ENCODE measurements around the gene DMAC2. TPM values are rescaled to one million over a fixed set of nuclear protein-coding genes. Genes with fewer than 3 reads are reported as not detected.
"Not testable (repeated sequence)": the region's sequence is repeated elsewhere in the genome, so short reads cannot be mapped to it uniquely, and the experiment has no call there.

DMAC2 gene
- polyA plus RNA-seq (2013, experiment 1 of 2) = 83.4 TPM
- polyA plus RNA-seq (2013, experiment 2 of 2) = 75.7 TPM

- Histone ChIP-seq H3K36me3 (ENCODE audit: control insufficient read depth, insufficient read depth, low read length) (peaks cover 20% of the 10 kb centered on the region), H3K4me3 (ENCODE audit: extremely low read depth, insufficient read depth, low read length, poor library complexity, severe bottlenecking) (peak within 1 kb of the TSS; percentile 74), H3K4me1 (ENCODE audit: control insufficient read depth, insufficient read depth, low read length, poor library complexity, severe bottlenecking) (peaks cover 5% of the 10 kb centered on the region), H3K27ac (ENCODE audit: low read depth, low read length, severe bottlenecking) (peak within 1 kb of the TSS; percentile 95), H3K9me3 (ENCODE audit: control insufficient read depth, low read length) (no peaks in the 10 kb centered on the region)
- WGBS, 2 experiments (ENCODE audit: insufficient coverage in 2 of 2) = 0 to 1% methylated on average over 35 to 36 of the region's 40 CpGs
Observed at GRCh38 chr19:41439441-41440222, at the start of gene DMAC2. Gene DMAC2, minus strand, starts transcription at chr19:41439912. Its CDS starts 13 bp downstream, at chr19:41439899.

DNA sequence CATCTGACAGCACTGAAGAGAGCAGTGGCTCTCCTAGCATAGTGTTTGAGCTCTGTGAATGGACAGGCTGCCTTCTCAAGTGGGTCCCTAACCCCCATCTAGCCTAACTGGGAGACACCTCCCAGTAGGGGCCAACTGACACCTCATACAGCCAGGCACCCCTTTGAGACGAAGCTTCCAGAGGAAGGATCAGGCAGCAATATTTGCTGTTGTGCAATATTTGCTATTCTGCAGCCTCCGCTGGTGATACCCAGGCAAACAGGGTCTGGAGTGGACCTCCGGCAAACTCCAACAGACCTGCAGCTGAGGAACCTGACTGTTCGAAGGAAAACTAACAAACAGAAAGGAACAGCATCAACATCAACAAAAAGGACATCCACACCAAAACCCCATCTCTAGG is 47.2 kb upstream of the DMAC2 start:
- WGBS, 2 experiments (ENCODE audit: insufficient coverage in 2 of 2) = 71% methylated on average over 2 of the region's 4 CpGs; no CpG with 5 or more reads in 1 of the 2 experiments
- not testable (repeated sequence) for H3K4me1 ChIP-seq (ENCODE audit: control insufficient read depth, insufficient read depth, low read length, poor library complexity, severe bottlenecking)

DNA sequence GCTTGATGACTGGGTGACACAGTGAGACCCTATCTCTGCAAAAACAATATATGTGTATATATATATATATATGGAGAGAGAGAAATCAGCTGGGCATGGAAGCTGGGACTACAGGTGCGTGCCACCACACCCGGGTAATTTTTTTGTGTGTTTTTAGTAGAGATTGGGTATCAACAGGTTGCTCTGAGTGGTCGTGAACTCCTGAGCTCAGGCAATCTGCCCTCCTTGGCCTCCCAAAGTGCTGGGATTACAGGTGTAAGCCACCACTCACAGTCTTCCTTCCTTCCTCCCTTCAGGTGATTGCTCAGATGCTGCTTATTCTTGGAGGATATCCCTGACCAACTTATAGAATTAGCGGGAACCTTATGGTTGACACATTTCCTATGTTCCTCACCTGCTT is 45.1 kb upstream of the DMAC2 start:
- Histone ChIP-seq H3K36me3 (ENCODE audit: control insufficient read depth, insufficient read depth, low read length) (no peaks in the 10 kb centered on the region), H3K4me1 (ENCODE audit: control insufficient read depth, insufficient read depth, low read length, poor library complexity, severe bottlenecking) (no peaks in the 10 kb centered on the region), H3K4me3 (ENCODE audit: extremely low read depth, insufficient read depth, low read length, poor library complexity, severe bottlenecking) (no peak overlapping the region), H3K27ac (ENCODE audit: low read depth, low read length, severe bottlenecking) (no peak overlapping the region), H3K9me3 (ENCODE audit: control insufficient read depth, low read length) (peaks cover 7% of the 10 kb centered on the region)
- WGBS, 2 experiments (ENCODE audit: insufficient coverage in 2 of 2) = 75 to 86% methylated on average over 3 to 4 of the region's 4 CpGs

More for the DNA sequence above, 47.2 kb upstream of the DMAC2 start:
- H3K4me3 ChIP-seq (ENCODE audit: extremely low read depth, insufficient read depth, low read length, poor library complexity, severe bottlenecking); H3K9me3 ChIP-seq (ENCODE audit: control insufficient read depth, low read length); H3K27ac ChIP-seq (ENCODE audit: low read depth, low read length, severe bottlenecking); H3K36me3 ChIP-seq (ENCODE audit: control insufficient read depth, insufficient read depth, low read length): not testable (repeated sequence)

GRCh38 chr19:41480336-41480735 is 40.6 kb upstream of the DMAC2 start:
- WGBS, 2 experiments (ENCODE audit: insufficient coverage in 2 of 2) = 83 to 89% methylated on average over 10 to 12 of the region's 12 CpGs
- no peaks in the 10 kb centered on the region for H3K36me3 ChIP-seq (ENCODE audit: control insufficient read depth, insufficient read depth, low read length)

DNA sequence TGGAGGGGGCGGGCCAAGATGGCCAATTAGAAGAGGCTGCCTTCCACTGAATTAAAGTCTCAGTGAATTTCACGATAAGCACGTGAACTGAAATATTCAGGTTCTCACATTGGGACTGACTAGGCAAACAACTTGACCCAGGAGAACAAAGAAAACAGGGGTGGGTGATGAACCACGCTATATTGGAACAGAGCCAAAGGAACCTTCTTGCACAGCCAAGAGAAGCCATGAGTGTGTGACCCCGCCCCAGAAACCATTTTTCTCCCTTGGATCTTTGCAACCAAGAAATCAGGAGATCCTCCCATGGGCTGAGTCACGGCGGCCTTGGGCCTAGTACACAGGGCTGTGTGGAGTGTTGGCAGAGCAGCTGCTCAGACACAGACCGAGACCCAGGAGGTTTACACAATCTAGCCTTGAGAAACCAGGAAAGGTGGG is 40.1 kb upstream of the DMAC2 start:
- H3K27ac ChIP-seq (ENCODE audit: low read depth, low read length, severe bottlenecking) = no peak overlapping the region
- no peak overlapping the region for H3K4me3 ChIP-seq (ENCODE audit: extremely low read depth, insufficient read depth, low read length, poor library complexity, severe bottlenecking)
- H3K9me3 ChIP-seq (ENCODE audit: control insufficient read depth, low read length) = no peaks in the 10 kb centered on the region
- no peaks in the 10 kb centered on the region for H3K4me1 ChIP-seq (ENCODE audit: control insufficient read depth, insufficient read depth, low read length, poor library complexity, severe bottlenecking)
- 87 to 90% methylated on average over 7 to 8 of the region's 8 CpGs for WGBS, 2 experiments (ENCODE audit: insufficient coverage in 2 of 2)
- no peaks in the 10 kb centered on the region for H3K36me3 ChIP-seq (ENCODE audit: control insufficient read depth, insufficient read depth, low read length)

More at GRCh38 chr19:41480336-41480735, 40.6 kb upstream of the DMAC2 start:
- H3K27ac ChIP-seq (ENCODE audit: low read depth, low read length, severe bottlenecking) = no peak overlapping the region
- H3K4me3 ChIP-seq (ENCODE audit: extremely low read depth, insufficient read depth, low read length, poor library complexity, severe bottlenecking) = no peak overlapping the region
- no peaks in the 10 kb centered on the region for H3K4me1 ChIP-seq (ENCODE audit: control insufficient read depth, insufficient read depth, low read length, poor library complexity, severe bottlenecking)
- H3K9me3 ChIP-seq (ENCODE audit: control insufficient read depth, low read length) = no peaks in the 10 kb centered on the region

DNA sequence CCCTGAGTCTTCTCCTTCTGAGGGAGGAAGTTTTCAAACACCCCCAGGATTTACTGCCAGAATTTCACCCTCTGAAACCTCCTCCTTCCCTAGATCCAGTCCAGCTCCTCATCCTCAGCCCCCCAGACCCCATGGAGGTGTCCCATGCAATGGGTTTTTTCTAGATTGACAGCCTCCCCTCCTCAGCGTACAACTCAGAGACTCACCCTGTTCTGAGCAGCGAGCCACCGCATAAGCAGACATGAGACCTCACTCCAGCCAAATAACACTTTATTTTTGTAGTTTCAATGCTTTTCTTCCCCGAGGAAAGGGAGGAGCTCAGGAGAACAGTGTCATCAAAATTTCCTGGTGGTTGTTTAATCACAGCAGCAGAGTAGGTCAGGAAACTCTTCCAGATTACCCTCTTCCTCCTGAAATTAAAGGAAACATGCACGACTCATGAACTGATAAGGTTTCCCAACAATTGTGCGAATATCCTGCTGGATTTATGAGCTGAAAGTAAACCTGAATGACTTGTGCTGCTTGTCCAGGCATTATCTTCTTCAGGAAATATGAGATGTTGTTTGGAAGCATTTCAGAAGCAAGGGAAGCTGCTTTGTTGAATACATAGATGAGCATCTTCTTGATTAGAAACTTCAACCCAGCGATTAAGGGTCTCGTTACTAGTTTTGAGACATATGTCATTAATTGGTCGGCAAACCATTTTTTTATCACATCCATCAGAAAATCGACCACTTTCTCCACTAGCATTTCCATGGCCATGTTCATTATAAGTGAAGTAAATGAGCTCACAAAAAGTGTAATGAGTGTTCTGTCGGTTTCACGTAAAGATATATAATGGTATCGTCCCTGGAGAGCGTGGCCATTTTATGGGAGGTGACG is 39.4 kb upstream of the DMAC2 start:
- peak overlapping the region; percentile 10 for H3K4me3 ChIP-seq (ENCODE audit: extremely low read depth, insufficient read depth, low read length, poor library complexity, severe bottlenecking)
- no peaks in the 10 kb centered on the region for H3K9me3 ChIP-seq (ENCODE audit: control insufficient read depth, low read length)
- WGBS, 2 experiments (ENCODE audit: insufficient coverage in 2 of 2) = 78 to 79% methylated on average over 9 to 11 of the region's 15 CpGs
- no peaks in the 10 kb centered on the region for H3K36me3 ChIP-seq (ENCODE audit: control insufficient read depth, insufficient read depth, low read length)
- no peak overlapping the region for H3K27ac ChIP-seq (ENCODE audit: low read depth, low read length, severe bottlenecking)
- H3K4me1 ChIP-seq (ENCODE audit: control insufficient read depth, insufficient read depth, low read length, poor library complexity, severe bottlenecking) = no peaks in the 10 kb centered on the region

GRCh38 chr19:41478171-41478570 is 38.5 kb upstream of the DMAC2 start:
- H3K4me1 ChIP-seq (ENCODE audit: control insufficient read depth, insufficient read depth, low read length, poor library complexity, severe bottlenecking) = no peaks in the 10 kb centered on the region
- WGBS, 2 experiments (ENCODE audit: insufficient coverage in 2 of 2) = 65 to 72% methylated on average over 8 of the region's 8 CpGs

DNA sequence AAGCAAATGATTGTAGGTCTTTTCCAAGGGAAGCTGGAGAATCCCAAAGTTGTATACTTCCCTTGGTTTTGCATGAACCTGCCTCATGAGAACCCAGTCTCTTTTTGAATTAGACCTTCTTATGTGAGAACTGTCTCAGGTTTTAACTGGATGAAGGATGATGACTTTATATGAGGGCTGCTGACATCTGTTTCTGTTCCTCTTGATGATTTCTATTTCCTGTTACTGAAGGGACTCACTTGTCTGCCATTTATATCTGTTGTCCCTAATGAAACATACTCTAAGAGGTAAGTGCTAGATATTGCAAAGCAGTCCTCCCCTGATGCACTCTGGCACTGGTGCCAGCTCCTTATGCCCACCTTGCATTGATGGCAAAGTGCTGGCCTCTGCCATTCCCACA is 36.9 kb upstream of the DMAC2 start:
- Histone ChIP-seq H3K27ac (ENCODE audit: low read depth, low read length, severe bottlenecking) (no peak overlapping the region), H3K36me3 (ENCODE audit: control insufficient read depth, insufficient read depth, low read length) (no peaks in the 10 kb centered on the region), H3K4me3 (ENCODE audit: extremely low read depth, insufficient read depth, low read length, poor library complexity, severe bottlenecking) (no peak overlapping the region), H3K9me3 (ENCODE audit: control insufficient read depth, low read length) (no peaks in the 10 kb centered on the region), H3K4me1 (ENCODE audit: control insufficient read depth, insufficient read depth, low read length, poor library complexity, severe bottlenecking) (no peaks in the 10 kb centered on the region)

More at GRCh38 chr19:41478171-41478570, 38.5 kb upstream of the DMAC2 start:
- Histone ChIP-seq H3K36me3 (ENCODE audit: control insufficient read depth, insufficient read depth, low read length) (no peaks in the 10 kb centered on the region), H3K27ac (ENCODE audit: low read depth, low read length, severe bottlenecking) (no peak overlapping the region), H3K4me3 (ENCODE audit: extremely low read depth, insufficient read depth, low read length, poor library complexity, severe bottlenecking) (no peak overlapping the region), H3K9me3 (ENCODE audit: control insufficient read depth, low read length) (no peaks in the 10 kb centered on the region)

- WGBS, 2 experiments (ENCODE audit: insufficient coverage in 2 of 2) = 79 to 81% methylated on average over 10 of the region's 22 CpGs
- H3K9me3 ChIP-seq (ENCODE audit: control insufficient read depth, low read length); H3K4me1 ChIP-seq (ENCODE audit: control insufficient read depth, insufficient read depth, low read length, poor library complexity, severe bottlenecking); H3K27ac ChIP-seq (ENCODE audit: low read depth, low read length, severe bottlenecking); H3K36me3 ChIP-seq (ENCODE audit: control insufficient read depth, insufficient read depth, low read length); H3K4me3 ChIP-seq (ENCODE audit: extremely low read depth, insufficient read depth, low read length, poor library complexity, severe bottlenecking): not testable (repeated sequence)
Observed at GRCh38 chr19:41463257-41464256, 23.8 kb upstream of the DMAC2 start.

GRCh38 chr19:41462497-41462896 is 22.8 kb upstream of the DMAC2 start:
- H3K36me3 ChIP-seq (ENCODE audit: control insufficient read depth, insufficient read depth, low read length) = no peaks in the 10 kb centered on the region
- WGBS, 2 experiments (ENCODE audit: insufficient coverage in 2 of 2) = 61 to 79% methylated on average over 5 to 6 of the region's 6 CpGs
- no peaks in the 10 kb centered on the region for H3K4me1 ChIP-seq (ENCODE audit: control insufficient read depth, insufficient read depth, low read length, poor library complexity, severe bottlenecking)

More at GRCh38 chr19:41462497-41462896, 22.8 kb upstream of the DMAC2 start:
- Histone ChIP-seq H3K27ac (ENCODE audit: low read depth, low read length, severe bottlenecking) (no peak overlapping the region), H3K9me3 (ENCODE audit: control insufficient read depth, low read length) (peaks cover 10% of the 10 kb centered on the region), H3K4me3 (ENCODE audit: extremely low read depth, insufficient read depth, low read length, poor library complexity, severe bottlenecking) (no peak overlapping the region)

Measured in mesodermal cell (in vitro differentiated cells).